HCT116 (cell line): Measurements from ENCODE around the gene PLCG2. TPM values are rescaled to one million over a fixed set of nuclear protein-coding genes. Genes with fewer than 3 reads are reported as not detected.
A peak's percentile ranks its signal among the peaks of the same experiment; 100 is the strongest.

Experiments
- ATAC-seq: fragments of 200-7000 bp; cut with Tn5 transposase; 2 replicates; pipeline ENCODE4 v1.9.1; 2020; ENCODE audit warnings: mild to moderate bottlenecking, moderate library complexity
- BruUV-seq: library from RNA; stranded (reverse); fragments of 400-500 nt; replicated peaks from 2 replicates; lab custom pipeline; 2021; lab: Mats Ljungman, UMichigan
- CTCF ChIA-PET: fragments of 300-600 bp; sonication (Branson Sonifier 250); formaldehyde crosslinking; loops from one replicate; lab custom pipeline; 2021; ENCODE audit warnings: antibody characterized with exemption; lab: Charles Lee
- POLR2A ChIA-PET: fragments of 300-600, 350-600 bp; sonication (Branson Sonifier 250); formaldehyde crosslinking; loops from one replicate; lab custom pipeline; 2021; ENCODE audit warnings: antibody characterized with exemption; lab: Charles Lee
- RAD21 ChIA-PET, 2 experiments: fragments of 300-600 bp; sonication (Branson Sonifier 250); formaldehyde crosslinking; loops; one replicate each; lab custom pipeline; 2023; ENCODE audit warnings: low total read pairs in 2 of 2; ENCODE audit not compliant: uncharacterized antibody in 2 of 2, unreplicated experiment in 2 of 2, low non-redundant PET in 1 of 2; lab: Charles Lee
- DNase-seq: peaks from one replicate; pipeline ENCODE4 v3.0.0-alpha.2; 2010; ENCODE audit warnings: low read depth, low spot score
- H2AFZ ChIP-seq: fragments of 200-600 bp; shearing (Covaris generic), sonication (generic); 2 replicates; pipeline ENCODE4 v1.6.1; 2017; ENCODE audit warnings: low read depth, mixed run types, mixed read lengths, antibody characterized with exemption, low read length; ENCODE audit not compliant: poor library complexity, severe bottlenecking
- H3K27ac ChIP-seq: 2 replicates; pipeline ENCODE4 v1.5.1; 2012; ENCODE audit warnings: low read depth, low read length
- H3K27me3 ChIP-seq: fragments of 200-600 bp; sonication (generic); 2 replicates; pipeline ENCODE4 v1.6.1; 2016; ENCODE audit warnings: mixed run types, low read length, mixed read lengths; ENCODE audit not compliant: insufficient read depth
- H3K36me3 ChIP-seq, 2 experiments: fragments of 200-500 bp in 1 of 2; fragments of 200-600 bp in 1 of 2; sonication (Bioruptor generic) in 1 of 2; sonication (generic) in 1 of 2; 2 replicates each; pipeline versions ENCODE4 v1.5.1 to v1.6.1; 2014 to 2016; ENCODE audit warnings: low read length in 2 of 2, inconsistent platforms in 1 of 2, mixed read lengths in 1 of 2, mixed run types in 1 of 2; ENCODE audit not compliant: insufficient read depth in 2 of 2, control insufficient read depth in 1 of 2
- H3K4me1 ChIP-seq, 2 experiments: fragments of 200-600 bp in 1 of 2; sonication (generic) in 1 of 2; 2 replicates each; pipeline versions ENCODE4 v1.5.1 to v1.6.1; 2012 to 2017; ENCODE audit warnings: low read length in 2 of 2, inconsistent platforms in 1 of 2, mild to moderate bottlenecking in 1 of 2, mixed read lengths in 1 of 2, mixed run types in 1 of 2, moderate library complexity in 1 of 2; ENCODE audit not compliant: insufficient read depth in 2 of 2, control insufficient read depth in 1 of 2
- H3K4me2 ChIP-seq: fragments of 200-600 bp; sonication (generic); 2 replicates; pipeline ENCODE4 v1.6.1; 2017; ENCODE audit warnings: mixed run types, low read length, mixed read lengths
- H3K4me3 ChIP-seq, 2 experiments: fragments of 200-600 bp in 1 of 2; sonication (generic) in 1 of 2; replicated peaks in 1 of 2; 2 replicates each; pipeline ENCODE4 v1.5.1; 2011 to 2016; ENCODE audit warnings: low read length in 2 of 2, control low read depth in 1 of 2, low read depth in 1 of 2, mild to moderate bottlenecking in 1 of 2, mixed read lengths in 1 of 2, mixed run types in 1 of 2
- H3K79me2 ChIP-seq: fragments of 200-600 bp; sonication (generic); 2 replicates; pipeline ENCODE4 v1.6.1; 2017; ENCODE audit warnings: mild to moderate bottlenecking, mixed run types, low read length, moderate library complexity, mixed read lengths; ENCODE audit not compliant: insufficient read depth
- H3K9ac ChIP-seq: fragments of 200-600 bp; sonication (generic); 2 replicates; pipeline ENCODE4 v1.6.1; 2016; ENCODE audit warnings: low read length, mixed read lengths
- H3K9me2 ChIP-seq: fragments of 200-600 bp; sonication (generic), shearing (Covaris generic); 2 replicates; pipeline ENCODE4 v1.6.1; 2017; ENCODE audit warnings: mixed run types, mild to moderate bottlenecking, moderate library complexity; ENCODE audit not compliant: insufficient read depth
- H3K9me3 ChIP-seq, 2 experiments: fragments of 200-500 bp in 1 of 2; fragments of 200-600 bp in 1 of 2; sonication (Bioruptor generic) in 1 of 2; sonication (generic) in 1 of 2; 2 replicates each; pipeline ENCODE4 v1.6.1; 2014 to 2017; ENCODE audit warnings: low read length in 2 of 2, mixed read lengths in 2 of 2, inconsistent platforms in 1 of 2, low read depth in 1 of 2, mild to moderate bottlenecking in 1 of 2, mixed run types in 1 of 2, moderate library complexity in 1 of 2; ENCODE audit not compliant: control insufficient read depth in 1 of 2, insufficient read depth in 1 of 2
- H4K20me1 ChIP-seq: fragments of 200-600 bp; sonication (generic), shearing (Covaris generic); 2 replicates; pipeline ENCODE4 v1.6.1; 2017; ENCODE audit warnings: mixed run types, mild to moderate bottlenecking, moderate library complexity; ENCODE audit not compliant: insufficient read depth
- CBX3 ChIP-seq: IDR thresholded peaks from 2 replicates; pipeline ENCODE4 v1.6.1; 2012; ENCODE audit warnings: low read depth
- FOSL1 ChIP-seq: IDR thresholded peaks from 2 replicates; pipeline ENCODE4 v1.6.1; 2012; ENCODE audit warnings: low read depth
- JUND ChIP-seq: IDR thresholded peaks from 2 replicates; pipeline ENCODE4 v1.6.1; 2012
- POLR2AphosphoS5 ChIP-seq: IDR thresholded peaks from 2 replicates; pipeline ENCODE4 v1.6.1; 2011; ENCODE audit warnings: mild to moderate bottlenecking, low read depth, low read length, moderate library complexity
- SP1 ChIP-seq: IDR thresholded peaks from 2 replicates; pipeline ENCODE4 v1.6.1; 2012; ENCODE audit warnings: low read depth
- TCF7L2 ChIP-seq: IDR thresholded peaks from 2 replicates; pipeline ENCODE4 v1.7.0; 2011; ENCODE audit warnings: borderline replicate concordance, inconsistent platforms; ENCODE audit not compliant: insufficient read depth, insufficient read length; ENCODE audit errors: extremely low read depth
- ZBTB33 ChIP-seq: IDR thresholded peaks from 2 replicates; pipeline ENCODE4 v1.6.1; 2011; ENCODE audit warnings: mild to moderate bottlenecking, low read length, moderate library complexity; ENCODE audit not compliant: insufficient replicate concordance; ENCODE audit errors: extremely low read depth
- intact Hi-C: fragments of 100-400 bp; cut with micrococcal nuclease; formaldehyde crosslinking; loops from 2 replicates; pipeline ENCODE4 v1.10.0; 2022
- total RNA-seq: library from RNA; stranded (reverse); gene quantifications from one replicate; pipeline ENCODE4 v1.2.1, GENCODE V29; 2021; ENCODE audit not compliant: unreplicated experiment
- TF ChIP-seq, protein P1 (sequence below), 3 experiments: fragments of 200-600 bp in 1 of 3; sonication (generic) in 1 of 3; IDR thresholded peaks in 2 of 3; conservative IDR thresholded peaks in 1 of 3; 2 replicates each; pipeline ENCODE4 v1.5.1; 2012 to 2017; ENCODE audit warnings: low read depth in 2 of 3, low read length in 2 of 3, antibody characterized with exemption in 1 of 3, borderline replicate concordance in 1 of 3, control low read depth in 1 of 3, mild to moderate bottlenecking in 1 of 3, mixed read lengths in 1 of 3, mixed run types in 1 of 3, moderate library complexity in 1 of 3; ENCODE audit not compliant: insufficient read depth in 1 of 3

The PLCG2 gene
- total RNA-seq, 1 experiment from 2014 or later, result 31.2 TPM

DNA sequence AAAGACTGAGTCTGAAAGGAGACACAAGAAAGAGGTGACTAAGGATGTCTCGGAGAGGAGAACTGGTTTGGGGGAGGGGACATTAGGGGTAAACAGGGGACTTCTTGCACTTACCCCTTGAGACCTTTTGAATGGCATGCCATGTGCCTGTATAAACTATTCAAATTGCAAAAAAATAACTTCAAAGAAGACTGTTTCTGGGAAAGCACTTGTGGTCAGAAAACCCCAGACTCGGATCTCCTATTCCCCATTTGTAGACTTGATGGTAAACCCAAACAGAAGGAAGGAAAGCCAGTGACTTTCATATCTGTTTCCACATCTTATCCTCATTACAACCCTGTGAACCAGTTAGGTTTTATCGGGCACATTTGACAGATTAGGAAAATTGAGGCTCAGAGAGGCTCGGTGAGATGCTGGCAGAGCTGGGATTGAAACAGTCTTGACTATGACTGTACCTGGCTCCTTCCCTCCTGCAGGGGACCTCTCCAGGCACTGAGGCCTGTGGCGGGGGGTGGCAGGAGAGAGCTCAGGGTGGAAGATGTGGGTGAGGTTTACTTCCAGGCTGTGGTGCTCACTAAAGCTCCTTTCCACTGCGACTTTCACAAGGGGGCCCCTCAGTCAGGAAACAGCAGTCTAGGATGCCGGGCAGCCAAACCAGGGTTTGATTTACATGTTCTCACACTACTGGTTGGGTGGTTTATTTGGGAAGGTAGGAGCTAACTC, 30.5 kb upstream of the PLCG2 start:
- Histone ChIP-seq H2AFZ (no peak overlapping the region), H3K4me1 (peaks cover 4 to 32% of the 10 kb centered on the region in 2 experiments; a peak in 3 of 4 replicates), H3K9me2 (no peaks in the 10 kb centered on the region), H3K79me2 (no peaks in the 10 kb centered on the region), H4K20me1 (no peaks in the 10 kb centered on the region), H3K36me3 (no peaks in the 10 kb centered on the region), H3K9ac (no peak overlapping the region), H3K27ac (no peak overlapping the region), H3K4me3 (no peak overlapping the region), H3K4me2 (no peak overlapping the region), H3K27me3 (no peaks in the 10 kb centered on the region), H3K9me3 (no peaks in the 10 kb centered on the region)
- TF ChIP-seq FOSL1 (no peak), ZBTB33 (no peak)
- no peak for DNase-seq
- no TSS peak for BruUV-seq
- ChIA-PET RAD21 (no interaction called here), CTCF (interaction anchor here (2.1 kb wide), 1 partner anchor 125 kb away, joined by 6 read pairs; no protein-coding TSS in a partner anchor), POLR2A (no interaction called here)
- no peak for ATAC-seq
- intact Hi-C loops, result loop anchor here (5.0 kb wide), 1 partner anchor 124 kb away; no protein-coding TSS in a partner anchor

DNA sequence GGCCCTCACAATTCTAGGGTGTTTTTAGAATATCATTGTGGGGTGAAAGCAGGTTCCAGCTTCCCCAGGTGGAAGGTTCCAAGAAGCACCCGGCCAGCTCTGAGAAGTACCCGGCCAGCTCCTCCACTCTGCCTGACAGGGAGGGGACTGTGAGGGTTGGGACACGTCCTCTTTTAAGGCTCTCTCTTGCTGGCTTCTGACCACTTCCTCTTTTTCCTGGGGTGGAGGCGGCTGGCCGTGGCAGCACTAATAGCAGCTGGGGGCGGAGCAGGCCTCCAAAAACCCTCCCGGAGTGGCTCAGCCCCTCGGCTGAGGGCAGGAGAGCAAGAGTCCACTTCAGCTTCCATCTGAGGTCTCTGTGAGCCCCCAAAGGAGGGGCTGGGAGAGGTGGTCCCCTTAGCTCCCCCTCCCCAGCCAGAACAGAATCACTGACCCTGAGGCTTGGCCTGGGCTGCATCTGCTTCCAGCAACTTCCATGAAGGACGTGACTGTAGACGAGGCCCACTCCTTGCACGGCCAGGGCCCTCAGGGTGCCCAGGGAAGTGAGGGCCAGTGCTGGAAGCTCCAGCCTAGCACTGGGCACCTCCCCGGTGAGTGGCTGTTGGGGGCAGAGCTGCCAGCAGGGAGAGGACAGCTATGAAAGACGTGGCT, 26.7 kb upstream of the PLCG2 start:
- CTCF ChIA-PET, result no interaction called here
- Histone ChIP-seq H3K9me2 (no peaks in the 10 kb centered on the region), H3K4me2 (peak overlapping the region; percentile 32; the same call in 1 of the 2 replicates)
- TF ChIP-seq, protein P1, sequence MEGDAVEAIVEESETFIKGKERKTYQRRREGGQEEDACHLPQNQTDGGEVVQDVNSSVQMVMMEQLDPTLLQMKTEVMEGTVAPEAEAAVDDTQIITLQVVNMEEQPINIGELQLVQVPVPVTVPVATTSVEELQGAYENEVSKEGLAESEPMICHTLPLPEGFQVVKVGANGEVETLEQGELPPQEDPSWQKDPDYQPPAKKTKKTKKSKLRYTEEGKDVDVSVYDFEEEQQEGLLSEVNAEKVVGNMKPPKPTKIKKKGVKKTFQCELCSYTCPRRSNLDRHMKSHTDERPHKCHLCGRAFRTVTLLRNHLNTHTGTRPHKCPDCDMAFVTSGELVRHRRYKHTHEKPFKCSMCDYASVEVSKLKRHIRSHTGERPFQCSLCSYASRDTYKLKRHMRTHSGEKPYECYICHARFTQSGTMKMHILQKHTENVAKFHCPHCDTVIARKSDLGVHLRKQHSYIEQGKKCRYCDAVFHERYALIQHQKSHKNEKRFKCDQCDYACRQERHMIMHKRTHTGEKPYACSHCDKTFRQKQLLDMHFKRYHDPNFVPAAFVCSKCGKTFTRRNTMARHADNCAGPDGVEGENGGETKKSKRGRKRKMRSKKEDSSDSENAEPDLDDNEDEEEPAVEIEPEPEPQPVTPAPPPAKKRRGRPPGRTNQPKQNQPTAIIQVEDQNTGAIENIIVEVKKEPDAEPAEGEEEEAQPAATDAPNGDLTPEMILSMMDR (IDR thresholded peaks at IDR 0.05 in 2 of 3, conservative IDR thresholded peaks at IDR 0.05 in 1 of 3; ENCODE audit: borderline replicate concordance in 1 of 3, insufficient read depth in 1 of 3, low read depth in 2 of 3, low read length in 2 of 3), result no peak
- TF ChIP-seq TCF7L2 (no peak), JUND (no peak), SP1 (no peak), POLR2AphosphoS5 (no peak), CBX3 (no peak)
- TF ChIP-seq, all 23 proteins: peak for 0
- H3K36me3 ChIP-seq, result no peaks in the 10 kb centered on the region
- ChIA-PET POLR2A (interaction anchor here (1.0 kb wide), 1 partner anchor 22 kb away, joined by 3 read pairs; no protein-coding TSS in a partner anchor), RAD21 (no interaction called here)
- H3K79me2 ChIP-seq, result no peaks in the 10 kb centered on the region
- H4K20me1 ChIP-seq, result no peaks in the 10 kb centered on the region
- DNase-seq, result no peak
- ATAC-seq, result peak; percentile 47
- no peak overlapping the region for H3K4me3 ChIP-seq
- BruUV-seq, result no TSS peak
- H3K27me3 ChIP-seq, result no peaks in the 10 kb centered on the region
- H3K9ac ChIP-seq, result no peak overlapping the region
- intact Hi-C loops, result no loop called here
- H3K9me3 ChIP-seq, result no peaks in the 10 kb centered on the region
- peaks cover 0 to 14% of the 10 kb centered on the region in 2 experiments; a peak in 2 of 4 replicates for H3K4me1 ChIP-seq
- no peak overlapping the region for H3K27ac ChIP-seq
- no peak overlapping the region for H2AFZ ChIP-seq
